Head of caudate nucleus (tissue), 42 donors: ENCODE data around the gene TMEM212.
"Not testable (repeated sequence)": the region's sequence is repeated elsewhere in the genome, so short reads cannot be mapped to it uniquely, and the experiment has no call there.

Experiments
- DNase-seq, 42 donors: peaks; one replicate each; pipeline versions ENCODE4 v3.0.0 to v3.0.0-alpha.2; 2020 to 2021; ENCODE audit warnings: mixed read lengths in 7 of 42
- intact Hi-C: fragments of 100-400 bp; cut with DNase I; formaldehyde crosslinking; loops from one replicate; pipeline ENCODE4 v1.15.0; 2022

The TMEM212 gene

GRCh38 chr3:171875923-171876412 lies 32.8 kb downstream of the TMEM212 start:
- intact Hi-C loops: no loop called here
- no peak for DNase-seq

DNA sequence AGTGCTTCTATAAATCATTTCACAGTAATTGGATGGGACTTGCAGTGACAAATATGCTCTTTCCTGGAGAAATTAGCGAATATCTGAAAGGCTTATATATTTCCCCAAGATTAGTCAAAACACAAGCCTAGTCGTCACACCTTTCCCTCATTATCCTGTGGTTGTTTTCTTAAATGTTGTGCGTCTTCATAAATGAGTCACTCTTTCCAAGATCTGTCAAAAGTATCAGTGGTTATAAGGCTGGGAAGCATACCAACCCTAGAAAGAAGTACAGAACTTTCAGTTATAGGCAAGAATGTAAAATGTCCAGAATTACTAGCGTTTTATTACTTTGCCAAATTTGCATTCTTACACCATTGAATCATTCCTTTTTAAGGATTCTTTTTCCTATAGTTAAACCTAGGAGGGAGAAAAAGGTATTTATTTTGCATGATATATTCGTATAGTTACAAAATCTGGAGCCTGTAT lies 33.6 kb downstream of the TMEM212 start:
- no peak for DNase-seq
- intact Hi-C loops: no loop called here

DNA sequence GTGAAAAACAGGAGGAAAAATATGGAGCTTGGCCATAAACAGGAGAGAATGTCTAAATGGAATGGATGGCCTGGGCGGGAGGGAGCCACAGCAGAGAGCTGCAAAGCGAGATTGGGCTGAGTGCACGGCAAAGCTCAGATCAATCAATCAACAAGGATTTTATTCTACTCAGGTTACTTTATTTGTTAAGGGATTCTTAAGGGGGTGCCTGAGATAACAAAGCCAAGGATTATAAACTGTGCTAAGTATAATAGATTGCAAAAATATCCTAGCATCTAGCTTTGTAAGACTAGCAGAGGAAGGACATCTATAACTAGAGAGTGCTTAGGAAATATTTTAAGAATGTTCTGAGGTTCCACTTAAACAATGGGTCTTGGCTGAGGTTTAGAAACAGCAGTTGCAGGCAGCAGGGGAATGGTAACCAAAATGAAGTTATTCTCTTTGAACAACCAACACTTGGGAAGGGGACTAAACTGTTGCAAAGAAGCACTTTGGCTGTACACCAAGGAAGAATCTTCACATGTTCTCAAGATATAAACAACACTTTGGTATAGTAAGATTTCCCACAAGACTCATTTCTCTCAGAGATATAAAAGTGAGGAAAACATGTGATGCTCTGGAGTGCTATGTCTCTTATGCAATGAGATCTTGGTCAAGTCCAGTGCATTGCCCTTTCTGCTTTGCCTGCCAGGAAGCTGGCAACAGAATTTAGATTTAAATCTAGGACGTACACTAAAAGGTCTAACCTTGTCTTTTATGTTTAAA lies 35.5 kb downstream of the TMEM212 start:
- no peak for DNase-seq
- intact Hi-C loops: no loop called here

GRCh38 chr3:171879472-171879871 lies 36.3 kb downstream of the TMEM212 start:
- intact Hi-C loops: no loop called here
- no peak for DNase-seq

DNA sequence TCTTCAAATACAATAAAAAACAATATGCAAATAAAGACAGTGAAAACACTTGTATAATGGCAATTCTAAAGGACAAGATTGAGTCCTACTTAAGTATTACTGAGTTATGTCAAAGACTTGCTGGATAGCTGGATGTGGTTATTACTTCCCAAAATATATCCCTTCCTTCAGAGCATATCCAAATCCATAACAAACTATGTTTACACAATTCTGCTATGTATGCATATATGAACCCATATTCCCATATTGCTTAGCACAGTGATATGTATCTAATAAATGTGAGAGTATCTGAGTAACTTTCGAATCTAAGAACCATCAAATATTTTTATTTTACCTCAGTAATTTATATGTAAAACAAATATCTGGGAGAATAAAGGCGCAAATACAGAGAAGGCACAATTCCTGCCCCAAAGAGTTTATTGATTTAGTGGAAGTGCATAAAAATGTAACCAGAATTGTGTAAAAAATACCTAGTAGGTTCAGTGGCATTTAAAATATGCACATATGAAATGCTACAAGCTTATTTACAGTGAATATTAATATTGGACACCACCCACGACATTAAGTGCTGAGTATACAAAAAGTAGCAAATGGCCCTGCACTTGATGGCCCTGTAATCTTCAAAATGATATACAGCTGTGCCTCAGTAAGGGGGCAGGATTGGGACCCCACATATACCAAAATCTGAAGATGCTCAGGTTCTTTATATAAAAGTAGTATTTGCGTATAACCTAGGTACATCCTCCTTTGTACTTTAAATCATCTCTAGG lies 37.1 kb downstream of the TMEM212 start:
- intact Hi-C loops: no loop called here
- no peak for DNase-seq

DNA sequence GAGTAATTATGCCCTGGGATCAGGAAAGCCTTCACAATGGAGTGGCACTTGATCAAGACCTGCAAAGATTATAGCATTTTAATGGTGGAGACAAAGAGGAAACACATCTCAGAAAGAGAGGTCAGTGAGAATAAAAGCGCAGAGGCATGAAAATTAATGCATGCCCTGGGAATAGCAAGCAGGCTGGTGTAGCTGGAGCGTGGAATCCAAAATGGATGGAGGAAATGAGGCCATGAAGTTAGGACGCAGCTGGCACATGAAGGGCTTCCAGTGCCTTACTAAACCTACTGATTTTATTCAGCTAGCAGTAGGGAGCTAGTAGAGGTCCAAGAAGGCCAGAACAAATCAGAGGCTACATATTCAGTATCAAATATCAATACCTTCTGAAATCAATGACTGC lies 38.1 kb downstream of the TMEM212 start:
- intact Hi-C loops: no loop called here
- no peak for DNase-seq

DNA sequence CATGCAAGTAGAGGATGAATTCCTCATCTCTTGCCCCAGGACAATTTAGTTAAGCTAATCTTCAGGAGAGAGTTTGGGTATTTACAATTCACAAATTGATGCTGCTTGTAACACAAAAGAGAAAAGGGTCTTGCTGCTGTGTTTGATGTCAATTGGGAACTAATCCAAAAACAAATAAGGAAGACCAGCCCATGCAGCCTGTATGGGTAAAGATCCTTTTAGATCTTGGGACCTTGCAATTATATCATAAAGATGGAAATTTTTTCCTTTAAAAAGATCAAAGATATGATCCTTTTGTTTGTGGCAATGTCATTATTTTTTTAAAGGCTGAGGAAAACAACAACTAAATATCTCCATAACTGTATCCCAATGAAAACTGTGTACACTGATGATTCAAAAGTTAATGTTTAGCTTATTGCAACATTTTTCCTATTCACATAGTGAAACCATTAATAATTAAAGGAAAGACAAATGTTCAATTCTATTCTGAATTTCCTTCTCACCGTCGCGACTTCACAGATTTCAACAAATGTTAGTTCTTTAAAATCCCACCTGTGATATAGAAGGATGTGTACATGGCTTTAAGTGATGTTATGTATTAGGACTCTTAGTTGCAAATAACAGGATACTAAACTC lies 40.2 kb downstream of the TMEM212 start:
- no peak for DNase-seq
- intact Hi-C loops: no loop called here

DNA sequence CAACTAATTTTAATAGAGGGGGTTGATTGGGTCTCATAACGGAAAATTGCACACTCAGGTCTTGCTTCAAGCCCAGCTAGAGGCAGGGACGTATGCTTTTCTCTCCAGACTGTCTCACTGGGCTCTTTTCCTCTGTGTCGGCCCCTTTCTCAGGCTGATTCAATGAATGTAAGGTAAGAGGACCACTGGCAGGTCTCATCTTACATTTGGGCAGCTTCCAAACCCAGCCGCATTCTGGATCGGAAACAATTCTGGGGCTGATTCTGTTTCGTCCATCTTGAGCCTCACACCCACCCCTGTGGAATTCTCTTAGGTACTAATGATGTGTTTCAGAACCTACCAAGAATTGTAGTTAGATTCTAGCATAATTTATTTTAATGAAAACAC lies 40.7 kb downstream of the TMEM212 start:
- intact Hi-C loops: no loop called here
- no peak for DNase-seq

DNA sequence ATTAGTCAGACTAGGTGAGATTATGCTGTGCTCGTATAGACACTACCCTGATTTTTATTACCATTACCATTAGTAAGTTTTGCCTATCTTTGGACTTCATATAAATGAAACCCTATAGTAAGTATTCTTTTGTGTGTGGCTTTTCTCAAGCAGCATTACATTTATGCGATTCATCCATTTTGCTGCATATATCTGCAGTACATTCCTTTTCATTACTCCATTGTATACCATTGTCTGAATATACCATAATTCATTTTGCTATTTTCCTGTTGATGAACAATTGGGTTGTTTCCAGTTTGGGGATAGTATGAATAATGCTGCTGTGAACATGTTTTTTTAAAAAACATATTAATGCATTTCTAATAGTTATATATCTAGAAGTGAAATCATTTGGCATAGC lies 45.3 kb downstream of the TMEM212 start:
- no peak for DNase-seq
- intact Hi-C loops: no loop called here

DNA sequence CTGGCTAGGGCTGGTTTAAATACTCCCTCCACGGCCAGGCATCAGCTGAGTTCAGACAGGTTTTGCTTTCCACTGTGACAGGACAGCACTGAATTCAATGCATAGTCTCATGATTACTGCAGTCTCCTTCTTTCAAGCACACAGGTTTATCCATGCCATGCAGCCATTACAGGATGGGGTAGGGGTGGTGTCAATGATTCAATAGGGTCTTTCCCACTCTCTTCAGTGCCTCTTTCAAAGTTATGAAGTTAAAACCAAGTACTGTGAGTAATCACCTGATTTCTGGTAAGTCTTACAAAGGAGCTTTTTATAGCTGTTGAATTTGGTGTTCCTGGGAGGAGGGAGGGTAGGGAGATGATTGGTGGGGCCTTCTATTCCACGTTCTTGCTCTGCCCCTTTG lies 47.2 kb downstream of the TMEM212 start:
- no peak for DNase-seq
- intact Hi-C loops: no loop called here

GRCh38 chr3:171892457-171892856 lies 49.3 kb downstream of the TMEM212 start:
- intact Hi-C loops: no loop called here
- DNase-seq: no peak

DNA sequence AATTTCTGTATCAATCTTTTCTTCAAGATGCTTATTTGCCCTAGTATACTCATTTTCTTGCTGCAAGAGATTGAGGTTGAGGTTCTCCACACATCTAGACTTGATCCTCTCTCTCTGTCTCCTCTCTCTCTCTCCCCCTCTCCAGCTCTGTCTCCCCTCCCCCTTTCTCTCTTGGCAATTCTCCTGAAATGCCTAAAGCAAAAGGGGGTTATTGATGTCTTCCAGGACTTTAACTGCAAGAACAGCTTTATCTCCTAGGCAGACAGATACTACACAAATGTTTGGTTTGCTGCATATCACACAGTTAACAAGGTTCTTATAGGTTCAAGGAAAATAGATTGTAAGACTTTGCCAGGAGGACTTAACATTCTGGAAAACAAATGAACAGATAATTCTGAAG lies 52.1 kb downstream of the TMEM212 start:
- intact Hi-C loops: no loop called here
- no peak for DNase-seq

- DNase-seq: no peak
- intact Hi-C loops: no loop called here
Observed at GRCh38 chr3:171895900-171896299, 52.8 kb downstream of the TMEM212 start.

DNA sequence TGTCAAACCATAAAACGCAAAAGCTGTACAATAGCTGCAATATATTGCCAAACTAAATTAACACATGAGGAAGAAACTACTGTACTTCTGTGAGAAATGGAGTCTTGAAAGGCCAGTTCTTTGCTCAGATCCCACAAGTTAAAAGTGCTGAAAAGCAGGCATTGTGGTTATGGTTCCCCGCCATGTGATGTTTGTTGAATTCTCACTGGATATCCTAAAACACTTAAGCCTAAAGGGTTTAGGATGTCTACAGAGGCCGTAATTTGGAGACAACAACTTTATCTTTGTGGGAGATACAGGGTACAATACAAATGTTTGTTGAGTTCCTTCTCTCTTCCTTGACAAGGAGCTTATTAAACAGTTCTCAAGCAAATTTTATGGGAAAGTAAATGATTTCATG lies 53.2 kb downstream of the TMEM212 start:
- intact Hi-C loops: no loop called here
- DNase-seq: no peak

GRCh38 chr3:171898192-171898591 lies 55.0 kb downstream of the TMEM212 start:
- no peak for DNase-seq
- intact Hi-C loops: no loop called here

GRCh38 chr3:171900446-171900845 lies 57.3 kb downstream of the TMEM212 start:
- intact Hi-C loops: no loop called here
- DNase-seq: no peak

DNA sequence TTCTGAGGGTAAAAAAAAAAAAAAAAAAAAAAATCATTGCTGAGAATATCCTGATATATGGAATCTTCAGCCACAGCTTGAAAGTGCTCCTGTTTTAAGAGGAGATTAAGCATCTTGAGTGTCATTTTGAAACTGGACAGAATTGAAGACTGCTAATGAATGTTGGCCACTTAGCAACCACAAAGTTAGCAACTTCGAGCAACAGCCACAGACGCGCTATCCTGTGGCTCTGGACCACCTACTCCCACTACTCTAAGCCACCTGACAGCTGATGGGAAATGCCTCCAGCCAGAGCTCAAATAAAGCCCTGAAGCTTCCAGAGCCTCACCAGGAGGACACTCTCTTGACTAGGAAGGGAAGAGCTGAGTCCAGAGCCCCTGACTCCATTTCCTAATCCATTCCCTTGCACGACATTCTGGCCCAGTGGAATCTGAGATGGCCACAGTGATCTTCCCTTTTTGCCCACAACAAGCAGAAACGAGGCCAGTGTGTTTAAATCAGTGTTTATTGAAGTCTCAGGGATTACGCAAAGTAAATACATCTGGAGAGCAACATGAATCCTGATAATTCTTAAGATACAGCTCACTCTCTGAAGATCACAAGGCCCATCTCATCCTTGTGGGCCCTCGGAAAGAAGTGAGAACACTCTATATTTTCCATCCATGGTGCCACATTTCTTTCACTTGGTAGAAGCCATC lies 58.6 kb downstream of the TMEM212 start:
- intact Hi-C loops: no loop called here
- DNase-seq: no peak

DNA sequence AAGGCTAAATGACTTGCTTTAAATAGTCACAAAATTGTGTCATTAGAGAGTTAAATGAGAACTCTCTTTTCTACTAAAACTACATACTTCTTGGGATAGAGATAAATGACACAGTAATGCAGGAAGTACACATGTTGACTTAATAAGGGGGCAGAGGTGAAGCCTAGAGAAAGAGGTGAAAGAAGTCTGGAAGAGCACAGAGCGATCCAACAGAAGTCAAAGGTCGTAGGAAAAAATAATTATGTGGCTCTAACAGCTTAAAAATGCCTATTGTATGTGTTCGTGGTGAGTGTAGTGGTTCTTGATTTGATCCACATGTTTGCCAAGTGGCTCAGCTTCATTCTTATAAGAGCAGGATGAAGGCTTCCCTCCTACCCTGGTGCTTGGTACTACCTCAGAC lies 61.7 kb downstream of the TMEM212 start:
- intact Hi-C loops: no loop called here
- DNase-seq: no peak

DNA sequence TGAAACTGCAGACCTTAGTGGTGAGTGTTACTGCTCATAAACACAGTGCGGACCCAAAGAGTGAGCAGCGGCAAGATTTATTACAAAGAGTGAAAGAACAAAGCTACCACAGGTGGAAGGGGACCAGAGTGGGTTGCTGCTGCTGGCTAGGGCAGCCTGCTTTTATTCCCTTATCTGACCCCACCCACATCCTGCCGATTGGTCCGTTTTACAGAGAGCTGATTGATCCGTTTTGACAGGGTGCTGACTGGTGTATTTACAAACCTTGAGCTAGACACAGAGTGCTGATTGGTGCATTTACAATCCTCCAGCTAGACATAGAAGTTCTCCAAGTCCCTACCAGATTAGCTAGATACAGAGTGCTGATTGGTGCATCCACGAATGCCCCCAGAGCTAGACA lies 63.4 kb downstream of the TMEM212 start:
- DNase-seq, intact Hi-C loops: not testable (repeated sequence)
